ENCODE data around the gene TMIGD1. TPM values are rescaled to one million over a fixed set of nuclear protein-coding genes. Genes with fewer than 3 reads are reported as not detected.
A peak's percentile ranks its signal among the peaks of the same experiment; 100 is the strongest.

Gene TMIGD1, protein sequence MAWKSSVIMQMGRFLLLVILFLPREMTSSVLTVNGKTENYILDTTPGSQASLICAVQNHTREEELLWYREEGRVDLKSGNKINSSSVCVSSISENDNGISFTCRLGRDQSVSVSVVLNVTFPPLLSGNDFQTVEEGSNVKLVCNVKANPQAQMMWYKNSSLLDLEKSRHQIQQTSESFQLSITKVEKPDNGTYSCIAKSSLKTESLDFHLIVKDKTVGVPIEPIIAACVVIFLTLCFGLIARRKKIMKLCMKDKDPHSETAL
- total RNA-seq: not detected
- polyA plus RNA-seq (ENCODE audit: insufficient read length in 6 of 6): not detected
- long read RNA-seq, donor 1: 0 reads
- long read RNA-seq, donor 2: 0 reads
- long read RNA-seq, donor 3: 0 reads
- long read RNA-seq, donor 4: 0 reads
- long read RNA-seq, donor 5: 0 reads
- long read RNA-seq, donor 6: 0 reads
- long read RNA-seq, donor 7: 0 reads
- long read RNA-seq, donor 8: 0 reads
- long read RNA-seq, donor 9: 0 reads
- long read RNA-seq, donor 10: 0 reads
- long read RNA-seq, donor 11: 0 reads
- long read RNA-seq, donor 12: 0 reads

- ATAC-seq (no peak), DNase-seq (no peak)
- H3K36me3 ChIP-seq: no peaks in the 10 kb centered on the region
- peaks cover 0 to 12% of the 10 kb centered on the region in 2 donors for H3K4me1 ChIP-seq
- H3K9me3 ChIP-seq: no peaks in the 10 kb centered on the region
- no peak for TF ChIP-seq CTCF (IDR thresholded peaks at IDR 0.05)
- no peak within 1 kb of the TSS for H3K4me3 ChIP-seq
- intact Hi-C loops (cut with DNase I): no loop called here
- H3K27me3 ChIP-seq: no peaks in the 10 kb centered on the region
- H3K27ac ChIP-seq: no peak within 1 kb of the TSS
Observed at GRCh38 chr17:30333503-30334360, at the start of gene TMIGD1. Gene TMIGD1, minus strand, starts transcription at chr17:30334057. Its CDS starts 1,924 bp downstream, at chr17:30332133.

DNA sequence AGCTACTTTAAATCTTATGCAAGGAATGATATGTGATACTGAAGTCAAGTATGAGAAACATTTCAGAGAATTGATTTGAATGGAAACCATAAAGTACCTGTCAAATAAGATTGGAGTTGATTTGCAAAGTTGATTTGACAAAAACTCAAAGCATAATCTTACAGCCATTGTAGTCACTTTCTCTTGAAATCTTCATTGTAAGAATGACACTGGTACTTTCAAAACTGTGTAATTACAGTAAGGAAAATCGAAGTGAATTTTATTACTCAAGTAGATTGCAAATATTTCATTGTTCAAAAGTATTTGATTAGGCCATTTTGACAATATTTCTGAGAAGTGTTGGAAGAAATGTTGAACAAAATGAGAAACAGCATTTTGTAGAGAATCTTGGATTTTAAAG is 48.5 kb upstream of the TMIGD1 start:
- no peak for TF ChIP-seq CTCF (IDR thresholded peaks at IDR 0.05)
- H3K4me1 ChIP-seq: peaks cover 0 to 56% of the 10 kb centered on the region in 2 donors

DNA sequence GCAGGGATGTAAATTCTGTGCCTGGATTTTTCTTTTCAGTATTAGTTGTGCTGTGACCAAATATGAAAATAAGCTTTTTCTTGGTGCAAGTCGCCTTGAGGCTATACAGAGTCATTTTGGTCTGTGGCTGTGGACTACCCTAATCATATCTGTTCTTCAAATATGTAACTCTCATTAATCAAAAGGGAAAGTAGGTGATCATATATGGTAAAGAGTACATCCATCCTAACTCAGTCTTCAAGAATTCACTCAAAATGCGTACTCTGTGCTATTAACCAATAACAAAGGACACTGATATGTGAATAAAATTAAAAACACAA is 47.4 kb upstream of the TMIGD1 start:
- peaks cover 3 to 66% of the 10 kb centered on the region in 2 donors for H3K4me1 ChIP-seq
- H3K27ac ChIP-seq: peak overlapping the region in 1 of 2 donors; percentile 21
- peak overlapping the region in 1 of 2 donors; percentile 97 for H3K4me3 ChIP-seq

More for the DNA sequence above, 48.5 kb upstream of the TMIGD1 start:
- H3K27ac ChIP-seq: no peak overlapping the region
- no peaks in the 10 kb centered on the region for H3K9me3 ChIP-seq
- ATAC-seq: no peak
- no peak for DNase-seq
- peak overlapping the region in 1 of 2 donors; percentile 97 for H3K4me3 ChIP-seq
- intact Hi-C loops (cut with DNase I): no loop called here
- H3K27me3 ChIP-seq: no peaks in the 10 kb centered on the region
- H3K36me3 ChIP-seq: peaks cover 0 to 25% of the 10 kb centered on the region in 2 donors

GRCh38 chr17:30380643-30381339 is 46.9 kb upstream of the TMIGD1 start:
- ATAC-seq: no peak
- TF ChIP-seq CTCF (IDR thresholded peaks at IDR 0.05): no peak
- peaks cover 4 to 66% of the 10 kb centered on the region in 2 donors for H3K4me1 ChIP-seq

More for the DNA sequence above, 47.4 kb upstream of the TMIGD1 start:
- peaks cover 0 to 14% of the 10 kb centered on the region in 2 donors for H3K36me3 ChIP-seq
- intact Hi-C loops (cut with DNase I): no loop called here
- no peak for ATAC-seq
- DNase-seq: no peak
- H3K27me3 ChIP-seq: no peaks in the 10 kb centered on the region
- H3K9me3 ChIP-seq: no peaks in the 10 kb centered on the region
- no peak for TF ChIP-seq CTCF (IDR thresholded peaks at IDR 0.05)

More at GRCh38 chr17:30380643-30381339, 46.9 kb upstream of the TMIGD1 start:
- H3K36me3 ChIP-seq: peaks cover 0 to 9% of the 10 kb centered on the region in 2 donors
- H3K27me3 ChIP-seq: no peaks in the 10 kb centered on the region
- intact Hi-C loops (cut with DNase I): no loop called here
- peak overlapping the region; percentile 79 to 97 for H3K4me3 ChIP-seq
- no peaks in the 10 kb centered on the region for H3K9me3 ChIP-seq
- DNase-seq: no peak
- peak overlapping the region; percentile 5 to 93 for H3K27ac ChIP-seq

Measured in left lung (tissue), 14 donors.